HepG2 (cell line): Measurements from ENCODE around the gene NMRAL1. TPM values are rescaled to one million over a fixed set of nuclear protein-coding genes. Genes with fewer than 3 reads are reported as not detected.

ENCODE experiments used
- ATAC-seq: fragments of 200-7000 bp; cut with Tn5 transposase; 3 replicates; pipeline ENCODE4 v1.9.1; 2020; ENCODE audit warnings: mild to moderate bottlenecking, moderate library complexity
- BruUV-seq: library from RNA; stranded (reverse); fragments of 400-500 nt; replicated peaks from 2 replicates; lab custom pipeline; 2021; lab: Mats Ljungman, UMichigan
- CTCF ChIA-PET: fragments of 300-600 bp; formaldehyde crosslinking; extraction: SDS; loops from one replicate; lab custom pipeline; 2021; ENCODE audit warnings: low total read pairs, inconsistent platforms, low intra/inter-chr PET ratio; lab: Yijun Ruan, JAX
- POLR2A ChIA-PET: fragments of 350-600 bp; sonication (Branson Sonifier 250); formaldehyde crosslinking; loops from one replicate; lab custom pipeline; 2020; ENCODE audit warnings: antibody characterized with exemption, inconsistent platforms; lab: Yijun Ruan, JAX
- DNase-seq: peaks from one replicate; pipeline ENCODE4 v3.0.0-alpha.2; 2015; ENCODE audit warnings: low spot score
- FAIRE-seq: peaks from 3 replicates; lab custom pipeline; 2011; peaks lifted over from hg19 to GRCh38; lab: Jason Lieb, UNC
- H2AFZ ChIP-seq: one replicate; pipeline ENCODE4 v1.6.1; 2011; ENCODE audit warnings: low read length, inconsistent platforms
- H3K27ac ChIP-seq: fragments of 300-600 bp; 3 replicates; pipeline ENCODE4 v1.8.0; 2011; ENCODE audit warnings: mixed run types, mild to moderate bottlenecking, mixed read lengths, low read length, inconsistent platforms; ENCODE audit not compliant: insufficient read depth; ENCODE audit errors: extremely low read length
- H3K27me3 ChIP-seq, 2 experiments: fragments of 200-600 bp in 1 of 2; 2 replicates in 1 of 2; 3 replicates in 1 of 2; pipeline versions ENCODE4 v1.6.0 to v1.8.0; 2011; ENCODE audit warnings: low read length in 2 of 2, mild to moderate bottlenecking in 2 of 2, moderate library complexity in 2 of 2, inconsistent platforms in 1 of 2; ENCODE audit not compliant: insufficient read depth in 2 of 2, control insufficient read depth in 1 of 2
- H3K36me3 ChIP-seq, 2 experiments: fragments of 200-600 bp in 1 of 2; replicated peaks in 1 of 2; 2 replicates in 1 of 2; 3 replicates in 1 of 2; pipeline versions ENCODE4 v1.5.1 to v1.8.0; 2011; ENCODE audit warnings: low read length in 2 of 2, inconsistent platforms in 1 of 2; ENCODE audit not compliant: insufficient read depth in 2 of 2, control insufficient read depth in 1 of 2
- H3K4me1 ChIP-seq: 2 replicates; pipeline ENCODE4 v1.5.1; 2012; ENCODE audit warnings: low read length, inconsistent platforms; ENCODE audit not compliant: insufficient read depth
- H3K4me2 ChIP-seq: 2 replicates; pipeline ENCODE4 v1.6.0; 2011; ENCODE audit warnings: low read depth, low read length, inconsistent platforms
- H3K4me3 ChIP-seq, 3 experiments: fragments of 200-600 bp in 1 of 3; sonication (generic), shearing (Covaris generic) in 1 of 3; replicated peaks in 1 of 3; 2 replicates each; pipeline ENCODE4 v1.5.1; 2011 to 2016; ENCODE audit warnings: low read length in 3 of 3, inconsistent platforms in 2 of 3, low read depth in 2 of 3, mild to moderate bottlenecking in 2 of 3, control low read depth in 1 of 3, mixed read lengths in 1 of 3; ENCODE audit not compliant: insufficient read depth in 1 of 3
- H3K79me2 ChIP-seq: one replicate; pipeline ENCODE4 v1.6.1; 2011; ENCODE audit warnings: low read length, inconsistent platforms; ENCODE audit not compliant: insufficient read depth
- H3K9ac ChIP-seq: 2 replicates; pipeline ENCODE4 v1.6.0; 2011; ENCODE audit warnings: mild to moderate bottlenecking, low read depth, low read length, inconsistent platforms; ENCODE audit not compliant: insufficient read depth
- H3K9me3 ChIP-seq: 2 replicates; pipeline ENCODE4 v1.5.1; 2012; ENCODE audit warnings: mild to moderate bottlenecking, low read length
- H4K20me1 ChIP-seq: 2 replicates; pipeline ENCODE4 v1.6.0; 2011; ENCODE audit warnings: inconsistent platforms, mild to moderate bottlenecking, low read length, moderate library complexity; ENCODE audit not compliant: insufficient read depth
- ARNT2 ChIP-seq: sonication (generic); formaldehyde crosslinking; IDR thresholded peaks from 2 replicates; pipeline ENCODE4 v1.8.0; 2022; ENCODE audit warnings: mild to moderate bottlenecking, low read depth, missing genetic modification reagents, moderate library complexity
- CENPT ChIP-seq: sonication (generic); formaldehyde crosslinking; IDR thresholded peaks from 2 replicates; pipeline ENCODE4 v1.8.0; 2022; ENCODE audit warnings: low read depth, mild to moderate bottlenecking, moderate library complexity, missing genetic modification reagents
- HES4 ChIP-seq: sonication (generic); formaldehyde crosslinking; IDR thresholded peaks from 2 replicates; pipeline ENCODE4 v1.9.0; 2021; ENCODE audit warnings: mild to moderate bottlenecking, missing genetic modification reagents, borderline replicate concordance
- HNRNPK ChIP-seq: fragments of 200-400 bp; formaldehyde crosslinking; IDR thresholded peaks from 2 replicates; pipeline ENCODE4 v1.6.1; 2018; ENCODE audit warnings: low read length, low read depth, moderate library complexity, mild to moderate bottlenecking; ENCODE audit not compliant: poor library complexity, severe bottlenecking
- KDM5B ChIP-seq: sonication (generic); formaldehyde crosslinking; IDR thresholded peaks from 2 replicates; pipeline ENCODE4 v1.4.0; 2020; ENCODE audit warnings: missing genetic modification reagents, mild to moderate bottlenecking, borderline replicate concordance
- NCOA1 ChIP-seq: sonication (generic); formaldehyde crosslinking; IDR thresholded peaks from 2 replicates; pipeline ENCODE4 v1.9.0; 2021; ENCODE audit warnings: missing genetic modification reagents
- PRPF4 ChIP-seq: fragments of 200-400 bp; formaldehyde crosslinking; IDR thresholded peaks from 2 replicates; pipeline ENCODE4 v1.6.1; 2016; ENCODE audit warnings: low read length, low read depth; ENCODE audit not compliant: poor library complexity, severe bottlenecking
- RAD21 ChIP-seq: fragments of 450-650 bp; formaldehyde crosslinking; IDR thresholded peaks from 2 replicates; pipeline ENCODE4 v1.5.0; 2020; ENCODE audit warnings: mild to moderate bottlenecking
- SIN3A ChIP-seq: IDR thresholded peaks from 2 replicates; pipeline ENCODE4 v1.6.1; 2011; ENCODE audit warnings: low read depth, mild to moderate bottlenecking, control low read depth, low read length, borderline replicate concordance
- SIX4 ChIP-seq: sonication (generic); formaldehyde crosslinking; IDR thresholded peaks from 2 replicates; pipeline ENCODE4 v1.4.0; 2020; ENCODE audit warnings: missing genetic modification reagents
- SRSF9 ChIP-seq: fragments of 200-400 bp; formaldehyde crosslinking; IDR thresholded peaks from 2 replicates; pipeline ENCODE4 v1.6.1; 2018; ENCODE audit warnings: borderline replicate concordance, mild to moderate bottlenecking, low read depth, low read length; ENCODE audit not compliant: insufficient read depth, poor library complexity, severe bottlenecking
- U2AF1 ChIP-seq: fragments of 200-400 bp; formaldehyde crosslinking; optimal IDR thresholded peaks from 2 replicates; pipeline ENCODE3; 2017; ENCODE audit warnings: mild to moderate bottlenecking, low read depth, low read length
- ZBTB8A ChIP-seq: sonication (generic); formaldehyde crosslinking; IDR thresholded peaks from 2 replicates; pipeline ENCODE4 v1.4.0; 2020; ENCODE audit warnings: mild to moderate bottlenecking, low read depth, missing genetic modification reagents, borderline replicate concordance
- ZNF382 ChIP-seq: sonication (generic); formaldehyde crosslinking; IDR thresholded peaks from 2 replicates; pipeline ENCODE4 v1.5.0; 2020; ENCODE audit warnings: missing genetic modification reagents, mild to moderate bottlenecking, borderline replicate concordance
- ZNF501 ChIP-seq: sonication (generic); formaldehyde crosslinking; IDR thresholded peaks from 2 replicates; pipeline ENCODE4 v1.5.1; 2020; ENCODE audit warnings: mild to moderate bottlenecking, moderate library complexity, missing genetic modification reagents
- ZNF7 ChIP-seq: IDR thresholded peaks from 2 replicates; pipeline ENCODE4 v1.6.1; 2016; ENCODE audit warnings: missing biosample characterization, missing genetic modification reagents
- WGBS: methylation state at CpG from one replicate; pipeline ENCODE4 v1.1.6; 2017; ENCODE audit warnings: low lambda C conversion rate; 5-methylcytosine and 5-hydroxymethylcytosine counted together
- in situ Hi-C: cut with HindIII; loops from 2 replicates; pipeline ENCODE4 v1.10.0; 2017; ENCODE audit warnings: low pct_unique_long_range_greater_than_20kb; ENCODE audit not compliant: extremely low pct_ligation_motif_present
- intact Hi-C: fragments of 100-400 bp; cut with micrococcal nuclease; formaldehyde crosslinking; loops from one replicate; pipeline ENCODE4 v1.10.0; 2022; ENCODE audit not compliant: unreplicated experiment
- polyA plus RNA-seq, 8 experiments: library from polyadenylated mRNA; depleted of rRNA in 3 of 8; stranded (reverse) in 7 of 8; unstranded in 1 of 8; fragments of >200 nt; fragmentation: Illumina TruSeq in 4 of 8; extraction: Trizol in 4 of 8; gene quantifications; 2 replicates each; pipeline versions ENCODE4 v1.2.1 to v1.2.3, GENCODE V29; 2011 to 2016; ENCODE audit warnings: low read depth in 4 of 8, missing spikeins in 1 of 8, mixed read lengths in 1 of 8; ENCODE audit not compliant: insufficient read depth in 1 of 8
- total RNA-seq, 5 experiments: library from RNA; depleted of rRNA; stranded (reverse); fragments of >200 nt; fragmentation: Illumina TruSeq; extraction: Trizol; gene quantifications; 2 replicates each; pipeline ENCODE4 v1.2.3, GENCODE V29; 2016; ENCODE audit warnings: low read depth in 1 of 5
- TF ChIP-seq, protein P1 (sequence below): sonication (generic); formaldehyde crosslinking; IDR thresholded peaks from 2 replicates; pipeline ENCODE4 v1.4.0; 2020; ENCODE audit warnings: low read depth, missing genetic modification reagents
- TF ChIP-seq, protein P2 (sequence below): sonication (generic); formaldehyde crosslinking; IDR thresholded peaks from 2 replicates; pipeline ENCODE4 v1.8.0; 2022; ENCODE audit warnings: missing genetic modification reagents, mild to moderate bottlenecking, inconsistent platforms, borderline replicate concordance

Gene NMRAL1
- total and polyA plus RNA-seq, 2 of the 13 experiments (the other 11 are each of a cell fraction or from before 2014, with no cell fraction given): 30.8 to 33.1 TPM

DNA sequence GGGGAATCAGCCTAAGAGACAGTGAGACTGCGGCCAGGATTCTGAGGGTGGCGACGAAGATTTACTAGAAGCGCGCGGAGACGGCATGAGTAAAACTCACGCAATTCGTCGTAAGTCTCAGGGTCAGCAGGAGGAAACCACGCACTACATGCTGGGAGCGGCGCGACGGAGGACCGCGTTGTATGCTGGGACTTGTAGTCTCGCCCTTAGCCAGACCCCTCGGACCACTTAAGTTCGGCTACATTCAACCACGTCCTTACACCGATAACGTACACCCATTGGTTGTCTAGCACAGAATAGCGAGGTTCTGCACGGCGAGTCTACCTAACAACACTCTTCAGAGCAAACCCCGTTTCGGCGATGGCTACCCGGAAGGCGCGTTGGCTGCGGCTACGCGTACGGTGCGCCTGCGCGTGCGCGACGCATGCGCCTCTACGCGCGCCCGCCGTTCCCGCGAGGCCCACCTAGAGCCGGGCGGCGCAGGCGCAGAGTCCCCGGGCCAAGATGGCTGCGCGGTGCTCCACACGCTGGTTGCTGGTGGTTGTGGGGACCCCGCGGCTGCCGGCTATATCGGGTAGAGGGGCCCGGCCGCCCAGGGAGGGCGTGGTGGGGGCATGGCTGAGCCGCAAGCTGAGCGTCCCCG, 48.9 kb downstream of the NMRAL1 start, which contains the start of gene DNAJA3:
TSS of gene DNAJA3 (plus strand) at position 491 of the 643 bp plus-strand sequence. CDS start at position 505, 14 bp downstream.
- no peaks in the 10 kb centered on the region; a peak in 1 of 5 replicates for H3K27me3 ChIP-seq
- 0 out of 2 replicates have a peak, but pooled peaks cover 4% of the 10 kb centered on the region for H4K20me1 ChIP-seq
- peak; percentile 89 for DNase-seq
- H3K4me3 ChIP-seq: peak within 1 kb of the TSS; percentile 82 to 85 (median 84)
- CTCF ChIA-PET: no interaction called here
- H3K4me1 ChIP-seq: peaks cover 39% of the 10 kb centered on the region
- BruUV-seq: TSS peak; percentile 83
- H3K27ac ChIP-seq: peak within 1 kb of the TSS; percentile 99
- H3K79me2 ChIP-seq: peaks cover 41% of the 10 kb centered on the region
- ATAC-seq: peak; percentile 93
- H3K36me3 ChIP-seq: 0 out of 5 replicates have a peak, but pooled peaks cover 0 to 6% of the 10 kb centered on the region in 2 experiments
- in situ Hi-C loops (no loop called here), intact Hi-C loops (loop anchor here (5.0 kb wide), 1 partner anchor 52 kb away; the partner anchor contains the start of gene HMOX2)
- H2AFZ ChIP-seq: peak within 1 kb of the TSS; percentile 99
- H3K9me3 ChIP-seq: no peaks in the 10 kb centered on the region
- H3K4me2 ChIP-seq: peak within 1 kb of the TSS; percentile 93
- H3K9ac ChIP-seq: peak within 1 kb of the TSS; percentile 99
- 2% methylated on average over 7 of the region's 68 CpGs for WGBS
- POLR2A ChIA-PET: interaction anchor here (1.0 to 1.2 kb wide), 10 partner anchors 9 to 191 kb away, joined by 3 to 20 read pairs (median 6); partner anchors contain the start of genes CORO7 and PAM16
- peak; percentile 86 for FAIRE-seq
- no peak for TF ChIP-seq PRPF4
- TF ChIP-seq RAD21 (CRISPR knock-in tag): no peak; the same call in 1 of the 2 replicates
- no peak; the same call in 1 of the 2 replicates for TF ChIP-seq HES4 (CRISPR knock-in tag)
- TF ChIP-seq ZNF501 (CRISPR knock-in tag): no peak
- TF ChIP-seq, protein P1, sequence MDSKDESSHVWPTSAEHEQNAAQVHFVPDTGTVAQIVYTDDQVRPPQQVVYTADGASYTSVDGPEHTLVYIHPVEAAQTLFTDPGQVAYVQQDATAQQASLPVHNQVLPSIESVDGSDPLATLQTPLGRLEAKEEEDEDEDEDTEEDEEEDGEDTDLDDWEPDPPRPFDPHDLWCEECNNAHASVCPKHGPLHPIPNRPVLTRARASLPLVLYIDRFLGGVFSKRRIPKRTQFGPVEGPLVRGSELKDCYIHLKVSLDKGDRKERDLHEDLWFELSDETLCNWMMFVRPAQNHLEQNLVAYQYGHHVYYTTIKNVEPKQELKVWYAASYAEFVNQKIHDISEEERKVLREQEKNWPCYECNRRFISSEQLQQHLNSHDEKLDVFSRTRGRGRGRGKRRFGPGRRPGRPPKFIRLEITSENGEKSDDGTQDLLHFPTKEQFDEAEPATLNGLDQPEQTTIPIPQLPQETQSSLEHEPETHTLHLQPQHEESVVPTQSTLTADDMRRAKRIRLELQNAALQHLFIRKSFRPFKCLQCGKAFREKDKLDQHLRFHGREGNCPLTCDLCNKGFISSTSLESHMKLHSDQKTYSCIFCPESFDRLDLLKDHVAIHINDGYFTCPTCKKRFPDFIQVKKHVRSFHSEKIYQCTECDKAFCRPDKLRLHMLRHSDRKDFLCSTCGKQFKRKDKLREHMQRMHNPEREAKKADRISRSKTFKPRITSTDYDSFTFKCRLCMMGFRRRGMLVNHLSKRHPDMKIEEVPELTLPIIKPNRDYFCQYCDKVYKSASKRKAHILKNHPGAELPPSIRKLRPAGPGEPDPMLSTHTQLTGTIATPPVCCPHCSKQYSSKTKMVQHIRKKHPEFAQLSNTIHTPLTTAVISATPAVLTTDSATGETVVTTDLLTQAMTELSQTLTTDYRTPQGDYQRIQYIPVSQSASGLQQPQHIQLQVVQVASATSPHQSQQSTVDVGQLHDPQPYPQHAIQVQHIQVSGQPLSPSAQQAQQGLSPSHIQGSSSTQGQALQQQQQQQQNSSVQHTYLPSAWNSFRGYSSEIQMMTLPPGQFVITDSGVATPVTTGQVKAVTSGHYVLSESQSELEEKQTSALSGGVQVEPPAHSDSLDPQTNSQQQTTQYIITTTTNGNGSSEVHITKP (CRISPR knock-in tag): no peak; the same call in 1 of the 2 replicates
- TF ChIP-seq KDM5B (CRISPR knock-in tag): peak; percentile 96
- TF ChIP-seq SRSF9: no peak
- TF ChIP-seq SIX4 (CRISPR knock-in tag): no peak
- TF ChIP-seq, protein P2, sequence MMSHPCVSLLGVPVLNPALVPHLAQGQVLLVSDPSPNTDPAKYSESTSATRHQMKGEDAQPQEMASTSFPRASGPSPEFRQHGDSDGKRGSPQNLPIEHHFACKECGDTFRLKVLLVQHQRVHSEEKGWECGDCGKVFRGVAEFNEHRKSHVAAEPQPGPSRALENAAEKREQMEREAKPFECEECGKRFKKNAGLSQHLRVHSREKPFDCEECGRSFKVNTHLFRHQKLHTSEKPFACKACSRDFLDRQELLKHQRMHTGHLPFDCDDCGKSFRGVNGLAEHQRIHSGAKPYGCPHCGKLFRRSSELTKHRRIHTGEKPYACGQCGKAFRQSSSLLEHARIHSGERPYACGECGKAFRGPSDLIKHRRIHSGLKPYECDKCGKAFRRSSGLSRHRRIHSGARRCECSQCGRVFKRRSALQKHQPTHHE: peak; percentile 94; the same call in 1 of the 2 replicates
- peak; percentile 92; the same call in 1 of the 2 replicates for TF ChIP-seq CENPT
- TF ChIP-seq ZBTB8A: 0 out of 2 replicates have a peak, but pooled peaks have one; percentile 30
- no peak for TF ChIP-seq ZNF7 (CRISPR knock-in tag)
- peak; percentile 8 for TF ChIP-seq U2AF1
- TF ChIP-seq NCOA1: peak; percentile 11; the same call in 1 of the 2 replicates
- TF ChIP-seq SIN3A: peak; percentile 54; the same call in 1 of the 2 replicates
- TF ChIP-seq ZNF382 (CRISPR knock-in tag): no peak
- peak; percentile 90; the same call in 1 of the 2 replicates for TF ChIP-seq ARNT2 (CRISPR knock-in tag)
- no peak for TF ChIP-seq HNRNPK
